ENCODE results near the gene ALK.

The ALK gene

GRCh38 chr2:29921560-29921915 is at the start of gene ALK:
ALK (minus strand) TSS chr2:29921586; CDS start chr2:29920659, 927 bp downstream.
- DNase-seq (ENCODE audit: low read depth, low spot score), result no peak

GRCh38 chr2:29966266-29966665 is 44.9 kb upstream of the ALK start:
- DNase-seq (ENCODE audit: low read depth, low spot score), result no peak

DNA sequence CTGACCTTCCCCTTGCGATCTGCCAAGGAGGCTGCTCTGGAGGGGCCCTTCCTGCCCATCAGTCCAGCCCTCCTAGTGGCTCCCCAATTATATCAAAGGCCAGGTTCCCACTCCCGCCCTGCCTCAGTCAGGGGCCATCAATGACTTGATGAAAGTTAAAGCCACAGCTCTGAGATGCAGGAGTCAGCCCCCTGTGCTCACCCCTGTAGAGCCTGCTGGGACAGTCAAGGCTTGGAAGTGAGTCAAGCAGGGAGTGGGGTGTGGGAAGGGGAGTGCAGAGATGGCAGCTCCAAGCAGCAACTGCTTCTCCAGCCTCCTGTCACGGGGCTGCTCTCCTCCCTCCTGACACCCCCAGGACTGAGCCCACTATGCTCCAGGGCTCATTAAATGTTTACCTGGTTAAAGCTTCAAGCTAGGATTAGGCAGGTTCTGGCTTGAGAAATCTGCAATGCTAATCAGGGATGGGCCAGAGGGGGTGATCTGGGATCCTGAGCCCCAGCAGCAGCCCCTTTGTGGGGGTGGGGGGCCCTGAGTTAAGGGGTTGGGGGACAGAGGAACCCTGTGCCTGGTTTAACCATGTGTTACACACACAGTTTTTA is 42.7 kb upstream of the ALK start:
- DNase-seq (ENCODE audit: low read depth, low spot score), result no peak

DNA sequence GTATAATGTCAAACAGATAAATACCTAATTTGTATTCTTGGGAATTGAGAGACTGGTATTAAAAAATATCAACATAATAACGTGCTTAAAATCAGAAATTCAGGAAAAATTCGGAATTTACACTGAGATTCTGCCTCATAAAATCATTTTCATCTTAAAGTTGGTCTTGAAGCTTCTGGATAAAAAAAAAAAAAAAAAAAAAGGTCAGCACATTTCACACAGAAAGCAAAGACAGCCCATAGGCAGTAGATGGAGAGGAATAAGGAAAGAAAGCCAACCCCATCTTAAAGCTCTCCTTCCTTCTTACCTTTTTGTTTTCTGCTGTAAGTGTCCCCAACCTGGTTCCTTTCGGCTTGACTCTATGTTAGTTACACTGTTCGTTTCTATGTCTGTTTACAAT is 41.5 kb upstream of the ALK start:
- DNase-seq (ENCODE audit: low read depth, low spot score), result no peak

- DNase-seq (ENCODE audit: low read depth, low spot score), result no peak
Observed at GRCh38 chr2:29954316-29954715, 32.9 kb upstream of the ALK start.

DNA sequence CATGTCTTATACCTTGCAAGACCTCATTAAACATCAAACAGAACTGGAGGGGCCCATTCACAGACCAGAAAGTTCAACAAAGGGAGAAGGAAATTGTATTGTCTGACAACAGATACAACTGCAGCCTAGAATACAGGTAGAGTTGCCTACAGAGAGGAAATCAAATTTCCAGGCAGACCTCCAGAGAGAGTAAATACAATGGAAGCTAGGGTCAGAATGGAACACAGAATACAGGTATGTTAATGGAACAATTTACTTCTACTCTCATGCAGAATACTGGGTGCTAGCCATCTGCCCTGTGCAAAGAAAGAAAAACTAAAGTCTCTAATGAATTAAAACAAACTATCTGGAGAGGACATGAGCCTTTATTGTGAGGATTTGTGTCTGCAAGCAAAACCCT is 31.6 kb upstream of the ALK start:
- no peak for DNase-seq (ENCODE audit: low read depth, low spot score)

DNA sequence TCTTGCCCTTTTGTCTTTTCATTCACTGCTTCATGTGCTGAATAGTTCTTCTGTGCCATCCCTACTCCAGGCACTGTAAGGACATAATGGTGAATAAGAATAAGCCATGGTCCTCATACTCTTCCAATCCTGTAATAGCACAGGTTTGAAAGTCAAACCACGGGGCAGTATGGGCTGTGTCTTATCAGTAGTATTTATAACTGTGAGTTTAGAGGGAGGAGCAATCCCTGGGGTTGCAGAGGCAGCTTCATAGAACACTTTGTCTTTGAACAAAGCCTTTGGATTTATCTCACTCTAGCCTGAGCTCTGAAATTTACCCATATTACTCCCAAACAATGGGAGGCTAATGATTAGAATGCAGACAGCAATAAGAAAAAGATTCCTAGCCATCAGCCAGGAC is 30.2 kb upstream of the ALK start:
- no peak for DNase-seq (ENCODE audit: low read depth, low spot score)

DNA sequence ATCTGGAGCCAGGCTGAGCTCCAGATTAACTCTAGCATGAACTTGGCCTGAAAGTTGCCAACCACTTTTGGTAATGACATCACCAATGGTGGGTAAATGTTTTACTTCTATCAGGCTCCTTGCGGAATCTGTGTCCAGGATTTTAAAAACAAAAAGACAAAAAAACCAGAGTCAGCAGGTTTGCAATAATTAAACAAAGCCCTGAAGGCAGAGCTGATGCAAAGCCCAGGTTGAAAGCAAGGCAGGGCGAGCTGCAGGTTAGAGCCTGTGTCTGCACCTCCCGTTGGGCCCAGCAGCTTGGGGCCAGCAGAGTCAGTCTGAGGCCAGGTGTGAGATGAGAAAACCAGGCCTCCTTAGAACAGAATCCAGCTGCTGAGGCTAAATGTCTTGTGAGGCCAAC is 29.1 kb upstream of the ALK start:
- DNase-seq (ENCODE audit: low read depth, low spot score), result no peak

DNA sequence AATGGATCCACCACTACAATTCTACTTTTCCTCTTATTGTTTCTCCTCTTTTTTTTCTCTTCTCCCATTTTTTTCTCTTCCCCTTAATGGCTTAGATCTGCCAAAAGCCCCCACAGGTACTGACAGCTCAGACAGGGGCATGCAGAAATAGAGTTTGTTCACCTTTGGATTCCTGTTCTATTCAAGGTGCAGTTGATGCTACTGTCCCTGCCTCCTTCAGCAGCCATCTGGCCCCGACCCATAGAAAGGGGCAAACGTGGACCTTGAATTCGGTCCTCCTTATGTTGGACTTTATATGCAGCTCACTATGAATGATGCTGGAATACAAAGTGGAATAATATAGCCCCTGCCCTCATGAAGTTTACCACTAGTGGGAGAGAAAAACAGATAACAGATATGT is 27.7 kb upstream of the ALK start:
- no peak for DNase-seq (ENCODE audit: low read depth, low spot score)

GRCh38 chr2:29946505-29946904 is 25.1 kb upstream of the ALK start:
- no peak for DNase-seq (ENCODE audit: low read depth, low spot score)

DNA sequence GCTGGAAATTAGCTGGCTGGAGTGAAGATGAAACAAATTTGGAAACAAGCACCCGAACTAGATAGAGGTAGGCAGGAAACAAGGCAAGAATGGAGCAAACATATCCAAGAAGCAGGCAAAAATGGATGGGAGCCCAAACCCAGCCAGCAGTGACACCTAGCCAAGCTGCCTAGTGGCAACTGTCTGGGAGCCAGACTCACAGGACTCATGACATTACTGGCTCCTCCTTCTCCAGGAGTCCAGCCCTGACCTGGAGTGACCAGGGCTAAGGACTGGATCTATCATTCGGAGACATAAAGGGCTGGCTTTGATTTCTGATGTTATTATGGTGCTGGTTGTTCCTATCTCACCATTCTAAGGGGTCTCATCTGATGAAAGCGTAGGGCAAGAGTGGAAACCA is 21.3 kb upstream of the ALK start:
- DNase-seq (ENCODE audit: low read depth, low spot score), result no peak

DNA sequence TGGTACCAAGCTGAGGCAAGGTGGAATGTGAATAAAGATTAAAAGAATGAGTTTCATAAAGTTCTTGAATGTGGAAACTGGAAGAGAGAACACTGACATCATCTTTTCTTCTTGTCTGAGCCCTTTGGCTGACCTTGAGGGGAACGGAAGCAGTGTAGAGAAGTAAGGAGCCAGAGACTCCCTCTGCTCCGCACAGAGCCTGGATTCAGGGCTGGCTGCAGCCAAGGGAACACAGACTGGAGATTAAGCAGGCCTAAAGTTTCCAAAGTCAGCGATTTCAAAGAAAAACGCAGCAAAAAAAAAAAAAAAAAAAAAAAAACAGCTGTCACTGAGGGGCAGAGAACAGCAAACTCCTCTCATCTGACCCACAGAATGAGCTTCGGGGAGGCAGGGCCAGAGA is 19.3 kb upstream of the ALK start:
- DNase-seq (ENCODE audit: low read depth, low spot score), result no peak

DNA sequence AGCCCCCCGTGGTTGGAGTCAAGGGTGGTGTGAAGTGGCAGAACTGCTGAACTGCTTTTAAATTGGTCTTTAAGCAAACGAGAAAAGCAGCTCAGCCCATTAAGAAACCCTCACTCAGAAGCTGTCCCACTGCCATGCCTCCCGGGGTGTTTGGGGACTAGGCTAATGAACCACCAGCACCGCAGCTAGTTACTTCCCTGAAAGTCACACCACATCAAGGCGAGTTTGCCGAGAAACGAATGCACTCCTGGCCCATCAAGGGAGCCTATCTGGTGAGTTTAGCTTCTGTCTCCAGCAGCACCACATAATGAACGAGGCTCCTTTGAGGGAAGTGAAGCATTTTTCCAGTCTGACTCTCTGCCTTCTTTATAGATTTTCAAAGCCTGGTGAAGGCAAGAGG is 14.6 kb upstream of the ALK start:
- no peak for DNase-seq (ENCODE audit: low read depth, low spot score)

- DNase-seq (ENCODE audit: low read depth, low spot score), result no peak
Observed at GRCh38 chr2:29931818-29932217, 10.4 kb upstream of the ALK start.

- no peak for DNase-seq (ENCODE audit: low read depth, low spot score)
Observed at GRCh38 chr2:29923110-29923721, 1.8 kb upstream of the ALK start.

DNA sequence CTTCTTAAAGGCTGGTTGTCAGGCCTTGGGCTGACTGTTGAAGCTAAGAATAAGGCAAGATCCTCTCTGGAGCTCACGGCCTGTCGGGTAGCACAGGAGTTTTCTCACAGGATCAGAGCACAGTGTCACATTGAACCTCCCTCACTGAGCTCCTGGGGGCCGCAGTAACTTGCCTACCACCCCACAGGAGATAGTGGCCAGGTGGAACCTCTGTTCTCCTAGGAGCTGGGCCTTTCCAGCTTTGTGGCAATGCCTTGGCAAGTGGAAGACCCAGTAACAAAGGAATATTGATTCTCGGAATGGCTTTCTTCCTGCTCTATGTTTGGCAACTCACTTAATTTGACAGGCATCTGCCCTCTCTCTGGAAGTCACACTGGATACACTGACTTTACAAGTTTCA is 1.2 kb upstream of the ALK start:
- DNase-seq (ENCODE audit: low read depth, low spot score), result no peak

GRCh38 chr2:29920631-29921559 is 491 bp downstream of the ALK start:
- DNase-seq (ENCODE audit: low read depth, low spot score), result no peak

DNA sequence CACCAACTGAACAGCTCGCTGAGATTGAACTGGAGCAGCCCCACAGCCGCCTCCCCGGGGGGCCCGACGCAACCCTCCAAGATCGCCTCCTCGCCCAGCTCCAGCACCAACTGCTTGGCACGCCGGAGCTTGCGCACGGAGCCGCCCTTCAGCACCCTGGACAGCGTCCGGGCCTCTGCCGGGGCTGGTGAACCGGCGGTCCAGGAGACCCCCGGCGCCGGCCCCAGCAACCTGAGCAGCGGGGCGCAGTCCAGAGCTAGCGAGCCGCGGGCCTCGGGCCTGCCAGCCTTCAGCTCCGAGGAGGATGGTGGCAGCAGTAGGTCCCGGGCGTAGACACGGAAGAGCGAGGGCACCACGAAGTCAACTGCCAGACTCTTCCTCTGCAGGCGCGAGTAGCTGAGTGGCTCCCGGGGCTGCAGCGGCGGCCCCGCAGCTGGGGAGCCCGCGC is 1.2 kb downstream of the ALK start:
- DNase-seq (ENCODE audit: low read depth, low spot score), result no peak

DNA sequence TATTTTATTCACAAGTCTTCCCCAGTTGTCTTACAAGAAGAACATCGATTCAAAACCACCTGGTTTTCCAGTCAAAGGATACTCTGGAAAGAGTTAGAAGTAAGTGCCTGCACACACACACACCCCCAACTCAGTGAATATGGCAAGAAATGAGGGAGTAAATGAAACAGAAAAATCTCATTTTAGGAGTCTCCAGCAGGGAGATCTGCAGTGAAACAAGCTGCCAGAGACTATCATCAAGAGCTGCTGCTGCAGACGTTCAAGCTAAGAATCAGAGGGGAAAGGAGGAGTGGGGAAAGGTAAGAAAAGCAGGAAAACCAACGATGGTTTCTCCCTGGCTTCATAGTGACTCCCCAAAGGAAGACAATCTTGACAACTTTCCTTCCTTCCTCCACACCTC is 2.4 kb downstream of the ALK start:
- no peak for DNase-seq (ENCODE audit: low read depth, low spot score)

GRCh38 chr2:29917781-29918180 is 3.6 kb downstream of the ALK start:
- no peak for DNase-seq (ENCODE audit: low read depth, low spot score)

GRCh38 chr2:29916571-29916970 is 4.8 kb downstream of the ALK start:
- no peak for DNase-seq (ENCODE audit: low read depth, low spot score)

DNA sequence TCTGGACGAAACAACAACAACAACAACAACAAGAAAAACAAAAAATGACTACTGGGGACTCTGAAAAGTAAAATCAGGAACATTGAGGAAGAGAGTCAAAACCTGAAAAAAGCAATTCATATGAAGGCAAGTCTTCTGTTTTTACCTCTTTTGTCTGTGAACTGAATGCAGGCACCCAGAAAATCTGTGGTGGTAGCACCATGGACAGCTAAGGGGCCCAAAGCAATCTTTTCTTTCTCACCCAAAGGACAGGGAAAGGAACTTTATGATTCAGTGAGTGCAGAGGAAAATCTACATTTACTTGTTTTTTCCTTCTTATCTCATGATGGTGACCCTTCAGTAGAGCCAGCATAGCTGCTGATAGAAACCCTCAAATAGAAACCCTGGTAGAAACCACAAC is 10.4 kb downstream of the ALK start:
- no peak for DNase-seq (ENCODE audit: low read depth, low spot score)

- DNase-seq (ENCODE audit: low read depth, low spot score), result no peak
Observed at GRCh38 chr2:29910465-29910864, 10.9 kb downstream of the ALK start.
